Calu3 (cell line): Measurements from ENCODE around the gene SFXN1. TPM values are rescaled to one million over a fixed set of nuclear protein-coding genes. Genes with fewer than 3 reads are reported as not detected.

Experiments
- BruUV-seq: library from RNA; stranded (reverse); fragments of 400-500 nt; replicated peaks from 2 replicates; lab custom pipeline; 2021; lab: Mats Ljungman, UMichigan
- CTCF ChIA-PET: fragments of 300-600 bp; sonication (Branson Sonifier 250); formaldehyde crosslinking; loops from one replicate; lab custom pipeline; 2022; ENCODE audit warnings: antibody characterized with exemption; lab: Charles Lee
- DNase-seq: peaks from one replicate; pipeline ENCODE4 v3.0.0; 2022
- H3K27ac Mint-ChIP-seq: one replicate; pipeline ENCODE4 v1.8.0; 2022; ENCODE audit warnings: mixed read lengths; ENCODE audit not compliant: unreplicated experiment
- H3K27me3 Mint-ChIP-seq: one replicate; pipeline ENCODE4 v1.8.0; 2022; ENCODE audit warnings: mixed read lengths; ENCODE audit not compliant: unreplicated experiment
- H3K36me3 Mint-ChIP-seq: one replicate; pipeline ENCODE4 v1.8.0; 2022; ENCODE audit warnings: mild to moderate bottlenecking, moderate library complexity, mixed read lengths; ENCODE audit not compliant: insufficient read depth, unreplicated experiment
- H3K4me1 Mint-ChIP-seq: one replicate; pipeline ENCODE4 v1.8.0; 2022; ENCODE audit warnings: mild to moderate bottlenecking, low read depth, mixed read lengths; ENCODE audit not compliant: unreplicated experiment
- H3K4me3 Mint-ChIP-seq: one replicate; pipeline ENCODE4 v1.8.0; 2022; ENCODE audit warnings: mild to moderate bottlenecking, low read depth, moderate library complexity, mixed read lengths; ENCODE audit not compliant: unreplicated experiment
- H3K9me3 Mint-ChIP-seq: one replicate; pipeline ENCODE4 v1.8.0; 2022; ENCODE audit warnings: low read depth, mixed read lengths; ENCODE audit not compliant: unreplicated experiment
- intact Hi-C: fragments of 100-400 bp; cut with micrococcal nuclease; formaldehyde crosslinking; loops from one replicate; pipeline ENCODE4 v1.10.0; 2022; ENCODE audit not compliant: unreplicated experiment
- total RNA-seq: library from RNA; stranded (reverse); gene quantifications from 2 replicates; pipeline ENCODE4 v1.2.3, GENCODE V29; 2022
- TF ChIP-seq, protein P1 (sequence below): fragments of 200-600 bp; IDR thresholded peaks from one replicate; pipeline ENCODE4 v1.8.0; 2022; ENCODE audit warnings: antibody characterized with exemption; ENCODE audit not compliant: unreplicated experiment

Gene SFXN1
- total RNA-seq, 1 experiment from 2014 or later = 106 TPM

- intact Hi-C loops = no loop called here
- no peak for DNase-seq
- Mint-ChIP-seq H3K27me3 (peaks cover 51% of the 10 kb centered on the region), H3K9me3 (peaks cover 2% of the 10 kb centered on the region), H3K4me3 (no peak overlapping the region), H3K27ac (no peak overlapping the region), H3K36me3 (no peaks in the 10 kb centered on the region), H3K4me1 (no peaks in the 10 kb centered on the region)
- TF ChIP-seq, protein P1, sequence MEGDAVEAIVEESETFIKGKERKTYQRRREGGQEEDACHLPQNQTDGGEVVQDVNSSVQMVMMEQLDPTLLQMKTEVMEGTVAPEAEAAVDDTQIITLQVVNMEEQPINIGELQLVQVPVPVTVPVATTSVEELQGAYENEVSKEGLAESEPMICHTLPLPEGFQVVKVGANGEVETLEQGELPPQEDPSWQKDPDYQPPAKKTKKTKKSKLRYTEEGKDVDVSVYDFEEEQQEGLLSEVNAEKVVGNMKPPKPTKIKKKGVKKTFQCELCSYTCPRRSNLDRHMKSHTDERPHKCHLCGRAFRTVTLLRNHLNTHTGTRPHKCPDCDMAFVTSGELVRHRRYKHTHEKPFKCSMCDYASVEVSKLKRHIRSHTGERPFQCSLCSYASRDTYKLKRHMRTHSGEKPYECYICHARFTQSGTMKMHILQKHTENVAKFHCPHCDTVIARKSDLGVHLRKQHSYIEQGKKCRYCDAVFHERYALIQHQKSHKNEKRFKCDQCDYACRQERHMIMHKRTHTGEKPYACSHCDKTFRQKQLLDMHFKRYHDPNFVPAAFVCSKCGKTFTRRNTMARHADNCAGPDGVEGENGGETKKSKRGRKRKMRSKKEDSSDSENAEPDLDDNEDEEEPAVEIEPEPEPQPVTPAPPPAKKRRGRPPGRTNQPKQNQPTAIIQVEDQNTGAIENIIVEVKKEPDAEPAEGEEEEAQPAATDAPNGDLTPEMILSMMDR = no peak
- no TSS peak for BruUV-seq
- CTCF ChIA-PET = interaction anchor here (0.6 kb wide), 1 partner anchor 119 kb away, joined by 5 read pairs; no protein-coding TSS in a partner anchor
Measured at GRCh38 chr5:175539936-175540335, 61.6 kb downstream of the SFXN1 start.

DNA sequence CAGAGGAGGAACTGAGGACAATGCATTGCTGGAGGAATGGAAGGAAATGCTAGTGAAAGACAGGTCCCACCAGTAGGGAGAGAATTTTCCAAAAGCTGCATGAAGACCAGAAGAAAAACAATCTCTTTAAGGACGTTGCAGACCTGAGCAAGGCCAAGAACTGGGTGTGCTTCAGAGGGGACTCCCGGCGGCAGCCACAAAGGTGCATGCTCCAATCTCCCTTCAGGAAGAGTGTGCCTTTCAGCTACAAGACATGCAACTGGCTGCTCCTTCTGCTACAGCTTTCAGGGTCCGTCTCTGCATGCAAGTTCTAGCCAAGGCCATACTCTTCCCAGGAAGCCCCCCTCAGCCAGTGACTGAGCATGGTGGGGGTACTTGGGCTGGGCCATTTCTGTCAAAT is 62.9 kb downstream of the SFXN1 start:
- Mint-ChIP-seq H3K4me3 (no peak overlapping the region), H3K36me3 (no peaks in the 10 kb centered on the region), H3K9me3 (peaks cover 2% of the 10 kb centered on the region), H3K4me1 (no peaks in the 10 kb centered on the region), H3K27ac (no peak overlapping the region), H3K27me3 (peaks cover 61% of the 10 kb centered on the region)
- intact Hi-C loops = no loop called here
- DNase-seq = no peak
- no TSS peak for BruUV-seq
- TF ChIP-seq, protein P1 = no peak
- CTCF ChIA-PET = no interaction called here

GRCh38 chr5:175542232-175542965 is 64.0 kb downstream of the SFXN1 start:
- no peaks in the 10 kb centered on the region for H3K36me3 Mint-ChIP-seq
- H3K4me3 Mint-ChIP-seq = no peak overlapping the region
- CTCF ChIA-PET = interaction anchor here (0.7 kb wide), 1 partner anchor 926 kb away, joined by 3 read pairs; no protein-coding TSS in a partner anchor
- TF ChIP-seq, protein P1 = no peak
- peaks cover 68% of the 10 kb centered on the region for H3K27me3 Mint-ChIP-seq
- DNase-seq = no peak
- H3K4me1 Mint-ChIP-seq = no peaks in the 10 kb centered on the region
- intact Hi-C loops = no loop called here
- no peak overlapping the region for H3K27ac Mint-ChIP-seq
- peaks cover 2% of the 10 kb centered on the region for H3K9me3 Mint-ChIP-seq
- BruUV-seq = no TSS peak

- no peak overlapping the region for H3K27ac Mint-ChIP-seq
- CTCF ChIA-PET = no interaction called here
- H3K4me1 Mint-ChIP-seq = no peaks in the 10 kb centered on the region
- peaks cover 73% of the 10 kb centered on the region for H3K27me3 Mint-ChIP-seq
- TF ChIP-seq, protein P1 = no peak
- no TSS peak for BruUV-seq
- intact Hi-C loops = no loop called here
- H3K9me3 Mint-ChIP-seq = peaks cover 2% of the 10 kb centered on the region
- H3K36me3 Mint-ChIP-seq = no peaks in the 10 kb centered on the region
- no peak for DNase-seq
- H3K4me3 Mint-ChIP-seq = no peak overlapping the region
Measured at GRCh38 chr5:175542966-175543235, 64.5 kb downstream of the SFXN1 start.
